ENCODE results near the gene MLLT6.

The MLLT6 gene

DNA sequence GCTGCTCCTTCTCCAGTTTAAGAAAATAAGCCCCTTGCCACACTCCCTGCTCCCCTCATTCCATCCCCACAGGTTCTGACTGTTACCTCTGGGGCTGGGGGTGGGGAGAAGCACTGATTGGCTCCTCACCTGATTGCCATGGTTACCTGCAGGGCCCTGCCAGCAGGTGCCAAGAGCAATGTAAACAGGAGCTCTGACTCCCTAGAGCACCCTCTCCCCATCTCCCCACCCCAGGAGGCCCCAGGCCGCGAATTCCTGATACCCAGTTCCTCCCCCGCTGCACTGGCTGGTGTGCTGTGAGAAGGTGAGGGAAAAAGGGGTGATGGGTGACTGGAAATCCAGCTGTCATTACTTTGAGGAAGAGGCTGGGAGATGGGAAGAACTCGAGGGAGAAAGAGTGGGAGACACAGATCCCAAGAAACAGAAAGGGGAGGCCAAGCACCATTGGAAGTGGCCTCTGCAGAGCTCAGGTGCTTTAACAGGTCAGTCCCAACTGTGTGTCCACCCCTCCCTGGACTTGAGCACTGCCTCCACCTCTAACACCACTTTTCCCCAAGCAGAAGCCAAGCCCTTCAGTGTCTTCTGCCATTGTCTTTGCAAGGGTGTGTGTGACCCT lies 38.6 kb downstream of the MLLT6 start:
- no peak for DNase-seq

GRCh38 chr17:38745545-38745944 lies 40.5 kb downstream of the MLLT6 start:
- DNase-seq = peak in 1 of 4 experiments; percentile 7

DNA sequence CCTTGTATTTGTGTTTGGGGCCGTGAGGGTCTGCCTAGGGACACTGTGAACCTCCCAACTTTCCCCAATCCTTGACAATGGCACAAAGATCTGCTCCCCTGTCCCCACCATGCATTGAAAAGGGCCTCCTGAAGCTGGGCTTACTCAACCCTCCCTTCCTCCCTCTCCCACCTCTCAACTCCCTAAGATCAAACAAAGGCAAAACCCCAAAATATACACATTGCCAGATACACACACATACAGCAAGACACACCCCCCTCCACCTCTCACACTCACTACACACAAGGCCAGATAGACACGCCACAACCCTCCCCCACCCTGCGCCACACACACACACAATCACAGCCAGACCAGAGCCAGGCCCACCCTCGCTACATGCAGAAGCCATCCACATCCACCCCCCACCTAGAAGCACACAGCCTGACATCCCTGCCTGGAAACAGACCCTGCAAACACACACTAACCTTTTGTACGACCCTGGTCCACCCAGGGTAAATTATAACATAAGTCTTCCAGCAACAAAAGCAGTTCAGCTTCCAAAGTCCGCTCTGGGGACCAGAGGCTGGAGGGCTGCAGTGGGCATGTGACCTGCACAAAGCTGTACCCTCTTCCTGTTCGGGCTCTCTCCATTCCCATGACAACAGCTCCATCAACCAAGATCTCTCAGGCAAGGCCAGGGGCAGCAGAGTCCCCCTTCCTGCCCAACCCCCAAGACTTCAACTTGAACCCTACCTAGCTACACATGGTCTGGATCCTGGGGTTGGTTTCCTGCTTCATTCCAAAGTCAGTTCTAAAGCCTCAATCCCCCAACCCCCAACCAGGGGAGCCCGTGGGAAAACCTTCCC lies 41.2 kb downstream of the MLLT6 start:
- DNase-seq = no peak

DNA sequence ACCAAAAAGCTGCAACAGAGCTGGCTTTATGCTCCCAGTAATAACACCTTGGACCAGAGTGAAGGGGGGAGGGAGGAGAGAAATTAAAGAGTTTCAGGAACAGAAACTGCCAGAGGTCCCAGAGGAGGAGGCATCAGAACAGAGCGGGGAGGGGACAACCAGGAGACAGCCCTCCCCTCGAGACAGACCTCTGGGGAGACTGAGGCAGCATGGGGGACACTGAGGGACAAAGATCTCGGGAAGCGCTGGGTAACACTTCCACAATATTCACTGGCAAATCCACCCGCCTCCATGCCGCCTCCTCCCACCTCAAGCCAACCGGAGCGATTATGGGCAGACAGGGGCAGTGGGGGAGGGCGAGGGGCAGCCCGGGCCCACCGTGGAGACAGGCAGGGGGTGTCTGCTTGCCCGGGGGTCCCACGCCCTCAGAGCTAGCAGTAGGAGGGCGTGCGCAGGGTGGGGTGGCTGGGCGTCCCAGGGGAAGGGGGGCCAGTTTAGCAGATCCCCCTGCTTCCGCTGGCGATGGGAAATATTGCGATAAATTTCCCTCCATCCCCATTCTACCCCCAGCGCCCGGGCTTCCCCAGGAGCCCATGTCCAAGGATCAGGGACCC lies 41.9 kb downstream of the MLLT6 start:
- DNase-seq = peak in 1 of 4 experiments; percentile 40

DNA sequence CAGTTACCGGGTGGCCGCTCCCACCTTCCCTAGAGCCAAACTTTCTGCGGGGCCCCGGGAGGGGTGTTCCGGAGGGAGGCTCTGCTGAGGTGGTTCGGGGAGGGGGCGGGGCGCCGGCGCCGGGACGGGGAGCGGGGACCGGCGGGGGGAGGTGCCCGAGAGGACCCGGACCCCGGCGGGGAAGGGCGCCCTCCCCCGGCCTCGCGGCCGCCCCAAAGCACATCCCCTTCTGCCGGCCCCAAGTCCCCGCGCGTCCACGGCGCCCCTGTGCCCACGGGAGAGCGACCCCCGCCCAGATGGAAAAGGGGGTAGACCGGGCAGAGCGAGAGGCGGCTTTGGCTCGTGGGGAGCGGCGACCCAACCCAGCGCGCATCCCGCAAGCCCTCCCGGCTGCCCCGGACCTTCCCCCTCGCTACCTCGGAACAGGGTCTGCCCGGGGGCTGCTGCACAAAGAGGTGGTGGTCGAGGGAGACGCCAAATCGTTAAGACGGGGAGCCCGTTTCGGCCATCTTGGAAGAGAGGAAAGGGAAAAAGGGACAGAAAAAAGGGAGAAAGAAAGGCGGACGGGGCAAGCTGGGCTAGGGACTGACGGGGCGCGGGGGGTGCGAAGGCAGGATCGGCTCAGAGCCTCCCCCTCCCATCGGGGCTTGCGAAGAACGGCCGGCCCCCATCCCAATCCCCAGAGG lies 42.5 kb downstream of the MLLT6 start:
- peak in 1 of 4 experiments; percentile 9 for DNase-seq

DNA sequence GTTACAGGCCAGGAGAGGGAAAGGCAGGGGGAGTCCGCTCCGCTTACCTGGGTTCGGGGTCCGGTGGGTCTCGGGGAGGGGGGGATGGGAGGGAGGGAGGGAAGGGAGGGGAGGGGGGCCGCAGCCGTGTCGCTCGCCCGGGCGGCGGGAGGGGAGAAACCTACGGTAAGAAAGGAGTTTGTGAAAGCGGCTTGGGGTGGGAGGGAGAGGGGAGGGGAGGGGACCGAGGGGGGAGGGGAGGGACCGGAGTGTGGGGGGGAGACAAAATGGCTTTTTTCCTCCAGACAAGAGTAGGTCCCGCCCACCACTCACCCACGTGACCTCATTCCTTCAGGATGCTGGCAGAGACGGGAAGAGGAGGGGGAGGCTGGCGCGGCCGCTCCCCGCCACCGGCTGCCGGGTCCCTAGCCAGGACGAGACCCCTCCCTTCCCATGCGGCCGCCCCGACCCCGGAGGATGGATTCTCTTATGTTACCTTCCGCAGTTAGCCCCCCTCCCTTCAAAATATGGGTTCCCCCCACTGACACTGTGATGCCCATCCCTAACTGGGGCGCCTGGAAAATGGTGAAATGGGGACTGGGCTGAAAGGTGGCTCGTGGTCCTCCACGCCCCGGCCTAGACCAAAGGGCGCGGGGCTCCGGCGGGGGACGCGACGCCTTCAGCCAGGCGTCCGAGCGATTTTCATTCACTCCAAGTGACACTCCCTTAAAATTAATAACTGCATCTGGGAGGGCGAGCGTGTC lies 43.2 kb downstream of the MLLT6 start, which contains the start of gene PCGF2:
Gene PCGF2 (minus strand): TSS at position 188 of the 743 bp plus-strand sequence. CDS start 7,934 bp downstream, outside the sequence.
- DNase-seq = peak in 1 of 4 experiments; percentile 22

- no peak for DNase-seq
Measured at GRCh38 chr17:38748892-38749222, 43.8 kb downstream of the MLLT6 start.

DNA sequence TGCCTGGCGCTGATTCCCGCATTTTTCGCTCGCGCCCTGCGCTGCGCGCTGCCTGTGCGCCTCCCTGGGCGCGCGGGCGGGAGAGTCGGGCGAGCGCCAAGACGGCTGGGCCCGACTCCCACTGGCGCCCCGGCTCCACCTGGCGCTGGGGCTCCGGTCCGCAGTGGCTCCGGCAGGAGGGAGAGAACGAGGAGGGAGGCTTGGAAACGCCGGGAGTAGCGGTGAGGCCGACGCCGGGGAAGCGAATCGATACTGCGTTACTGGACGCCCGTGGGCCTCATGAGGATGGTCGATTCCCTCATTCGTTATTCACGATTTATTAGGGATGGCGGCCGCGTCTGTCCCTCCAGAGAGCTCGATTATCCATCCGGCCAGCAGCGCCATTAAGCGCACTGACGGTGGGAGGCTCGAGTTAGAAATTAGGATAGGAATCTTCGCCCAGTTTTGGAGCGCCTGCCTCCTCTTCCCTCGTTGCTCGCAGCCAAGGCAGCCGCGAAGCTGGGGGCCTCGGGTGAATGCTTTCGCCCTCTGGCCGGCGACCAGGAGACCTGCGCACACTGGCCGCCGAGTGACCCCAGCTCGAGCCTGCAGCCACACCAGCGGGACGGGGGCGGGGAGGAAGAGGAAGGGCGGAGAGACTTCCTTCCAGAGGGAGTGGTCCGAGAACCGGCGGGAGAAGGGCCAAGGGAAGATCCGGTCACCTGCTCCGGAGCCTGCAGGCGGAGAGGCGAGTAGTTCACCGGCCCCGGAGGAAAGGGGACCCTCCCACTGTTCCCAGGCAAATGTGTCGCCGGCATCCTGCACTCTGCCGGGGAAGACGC lies 44.4 kb downstream of the MLLT6 start:
- DNase-seq = peak; percentile 53 to 83 (median 74)

- DNase-seq = no peak
Measured at GRCh38 chr17:38750044-38750311, 44.9 kb downstream of the MLLT6 start.

- peak in 3 of 4 experiments; percentile 26 to 28 (median 27) for DNase-seq
Measured at GRCh38 chr17:38750312-38751121, 45.4 kb downstream of the MLLT6 start.

GRCh38 chr17:38751144-38751807 lies 46.2 kb downstream of the MLLT6 start:
- peak in 1 of 4 experiments; percentile 23 for DNase-seq

DNA sequence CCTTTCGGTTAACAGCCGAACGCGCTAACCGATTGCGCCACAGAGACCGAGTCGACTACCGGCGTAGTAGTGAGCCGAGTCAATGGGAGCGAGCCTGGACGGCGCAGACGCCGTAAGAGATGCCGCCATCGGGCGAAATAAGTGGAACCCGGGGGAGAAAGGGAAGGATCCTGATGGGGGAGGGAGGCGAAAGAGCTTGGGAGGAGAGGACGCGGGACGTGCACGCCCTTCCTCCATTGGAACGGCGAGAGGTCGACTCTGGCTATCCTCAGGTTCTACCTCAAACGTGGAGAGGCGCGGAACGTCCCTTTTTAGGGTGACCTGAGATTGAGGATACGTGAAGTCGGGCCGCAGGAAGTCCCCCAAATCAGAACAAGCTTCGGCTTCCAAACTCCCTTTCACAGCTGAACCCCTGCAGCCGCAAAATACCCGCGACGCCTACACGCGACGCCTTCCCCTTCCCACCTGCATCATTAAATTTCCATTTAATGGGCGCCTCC lies 46.8 kb downstream of the MLLT6 start:
- peak; percentile 87 to 95 (median 92) for DNase-seq

DNA sequence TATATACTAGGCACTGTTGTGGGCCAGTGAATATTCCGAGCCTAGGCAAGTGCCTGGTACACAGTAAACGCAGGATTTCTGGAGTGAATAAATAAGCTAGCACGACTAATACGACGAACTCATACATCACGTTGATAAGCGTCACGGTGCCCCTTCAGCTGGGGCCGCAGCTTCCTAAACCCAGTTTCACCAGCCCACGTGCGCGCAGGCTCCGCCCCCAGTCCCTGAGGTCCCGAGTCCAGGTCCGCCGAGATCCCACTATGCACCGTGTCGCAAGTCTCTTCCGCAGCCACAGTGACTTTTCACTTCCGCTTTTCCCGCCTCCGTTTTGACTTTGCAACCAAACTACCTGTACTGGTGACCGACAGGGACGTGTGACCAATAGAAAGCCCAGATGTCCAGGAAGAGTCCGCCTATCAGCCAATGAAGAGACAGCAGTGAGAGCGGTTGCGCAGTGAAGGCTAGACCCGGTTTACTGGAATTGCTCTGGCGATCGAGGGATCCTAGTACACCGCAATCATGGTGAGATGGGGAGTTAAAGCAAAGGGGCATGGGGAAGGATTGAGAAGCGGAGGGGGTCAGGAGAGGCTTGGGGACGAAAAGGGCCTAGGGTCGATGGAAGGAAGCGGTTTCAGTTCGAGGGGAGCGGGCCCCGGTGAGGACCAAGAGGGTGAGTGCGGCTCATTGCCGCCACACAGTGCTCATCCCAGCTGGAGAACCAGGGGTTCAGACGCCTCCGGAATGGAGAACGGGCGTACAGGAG lies 47.4 kb downstream of the MLLT6 start, which contains the start of gene PSMB3:
Gene PSMB3 (plus strand): TSS at position 434 of the 763 bp plus-strand sequence. CDS start 86 bp downstream, at position 520.
- peak; percentile 99 to 100 (median 100) for DNase-seq

DNA sequence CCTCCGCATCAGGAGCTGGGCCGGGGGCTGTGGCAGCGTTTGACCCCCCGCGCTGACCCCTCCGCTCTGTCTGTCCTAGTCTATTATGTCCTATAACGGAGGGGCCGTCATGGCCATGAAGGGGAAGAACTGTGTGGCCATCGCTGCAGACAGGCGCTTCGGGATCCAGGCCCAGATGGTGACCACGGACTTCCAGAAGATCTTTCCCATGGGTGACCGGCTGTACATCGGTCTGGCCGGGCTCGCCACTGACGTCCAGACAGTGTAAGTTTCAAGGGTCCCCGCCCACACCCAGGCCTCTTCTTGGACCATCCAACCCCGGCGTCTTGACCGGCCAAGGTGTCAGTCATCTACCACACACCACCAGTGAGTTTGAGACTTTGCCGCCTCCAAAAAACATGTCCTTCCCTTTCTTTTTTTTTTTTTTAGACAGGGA lies 48.0 kb downstream of the MLLT6 start:
- peak in 1 of 4 experiments; percentile 5 for DNase-seq

DNA sequence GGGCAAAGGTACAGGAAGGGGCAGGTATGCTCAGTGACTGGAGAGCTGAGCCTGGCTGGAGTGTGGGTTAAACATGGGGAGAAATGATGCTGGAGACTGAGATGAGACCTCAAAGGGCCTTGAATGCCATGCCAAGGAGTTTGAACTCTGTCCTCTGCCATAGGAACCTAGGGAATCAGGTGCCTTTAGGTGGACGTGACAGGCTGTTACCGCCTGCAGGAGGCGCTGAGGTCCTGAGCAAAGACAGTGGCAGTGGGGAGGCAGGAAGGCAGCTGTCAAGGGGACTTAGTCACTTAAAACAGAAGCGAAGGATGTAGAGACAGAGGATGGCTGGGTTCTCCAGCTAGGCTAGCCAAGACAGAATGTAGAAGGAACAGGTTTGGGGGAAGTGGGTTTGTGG lies 56.5 kb downstream of the MLLT6 start:
- peak in 2 of 4 experiments; percentile 14 to 35 for DNase-seq

GRCh38 chr17:38762231-38762630 lies 57.2 kb downstream of the MLLT6 start:
- no peak for DNase-seq

DNA sequence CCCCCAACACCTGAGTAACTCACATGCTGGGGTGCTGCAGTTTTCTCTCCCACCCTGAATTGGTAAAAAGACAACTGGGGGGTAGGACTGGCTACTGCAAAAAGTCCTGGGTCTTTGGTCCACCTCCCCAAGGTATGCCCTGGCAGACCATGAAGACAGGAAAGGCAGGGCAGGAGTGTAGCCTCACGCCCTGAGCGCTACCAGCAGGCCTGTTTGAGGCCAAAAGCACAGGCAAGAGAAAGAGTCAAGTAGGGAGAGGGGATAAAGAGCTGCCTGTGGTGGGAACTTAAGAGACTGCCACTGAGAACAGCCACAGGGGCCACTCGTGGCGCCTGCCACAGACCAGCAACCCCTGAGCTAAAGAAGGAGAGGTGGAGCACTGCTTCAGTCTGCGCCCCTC lies 61.3 kb downstream of the MLLT6 start:
- DNase-seq = no peak

DNA sequence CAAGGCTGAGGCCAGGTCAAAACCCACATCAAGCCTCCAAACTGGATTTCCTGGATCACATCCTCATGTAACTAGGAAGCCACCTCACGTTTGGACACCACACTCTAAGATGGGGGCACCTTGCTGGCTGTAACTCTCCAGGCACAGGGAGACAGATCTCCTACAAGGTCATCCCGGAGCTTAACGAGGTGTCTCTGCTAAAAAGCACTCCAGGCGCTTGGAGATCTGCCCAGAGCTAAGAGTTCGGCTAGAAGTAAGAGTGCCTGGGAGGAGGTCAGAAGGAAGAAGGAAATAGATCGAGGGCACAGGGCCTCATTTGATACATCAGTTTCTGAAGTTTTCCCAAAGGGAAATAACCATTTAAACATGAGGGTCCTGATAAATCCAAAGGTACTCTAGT lies 63.3 kb downstream of the MLLT6 start:
- no peak for DNase-seq

GRCh38 chr17:38773258-38773657 lies 68.2 kb downstream of the MLLT6 start:
- DNase-seq = no peak

Data from suppressor macrophage (primary cell).